Small intestine (tissue), 7 donors: ENCODE results near the gene SYNPO2. TPM values are rescaled to one million over a fixed set of nuclear protein-coding genes. Genes with fewer than 3 reads are reported as not detected.
"Not testable (repeated sequence)": the region's sequence is repeated elsewhere in the genome, so short reads cannot be mapped to it uniquely, and the experiment has no call there.

ENCODE experiments used
- DNase-seq, 2 donors: peaks; one replicate each; pipeline versions ENCODE4 v3.0.0 to v3.0.0-alpha.2; 2013
- FAIRE-seq: peaks from 2 replicates; lab custom pipeline; 2012; peaks lifted over from hg19 to GRCh38; lab: Jason Lieb, UNC
- H3K27ac ChIP-seq, 3 donors: one replicate each; pipeline ENCODE4 v1.5.1; 2013; ENCODE audit warnings: low read length in 2 of 3, mild to moderate bottlenecking in 2 of 3, control low read depth in 1 of 3, inconsistent platforms in 1 of 3, low read depth in 1 of 3, moderate library complexity in 1 of 3
- H3K27me3 ChIP-seq, 3 donors: one replicate each; pipeline ENCODE4 v1.6.1; 2013; ENCODE audit warnings: low read length in 3 of 3, inconsistent platforms in 1 of 3; ENCODE audit not compliant: control insufficient read depth in 3 of 3, insufficient read depth in 3 of 3
- H3K36me3 ChIP-seq, 3 donors: one replicate each; pipeline ENCODE4 v1.6.1; 2013; ENCODE audit warnings: low read length in 3 of 3, inconsistent platforms in 1 of 3, low read depth in 1 of 3, mild to moderate bottlenecking in 1 of 3, moderate library complexity in 1 of 3; ENCODE audit not compliant: control insufficient read depth in 3 of 3, insufficient read depth in 2 of 3
- H3K4me1 ChIP-seq, 3 donors: one replicate each; pipeline ENCODE4 v1.6.1; 2013; ENCODE audit warnings: low read length in 2 of 3, inconsistent platforms in 1 of 3, low read depth in 1 of 3, mild to moderate bottlenecking in 1 of 3, moderate library complexity in 1 of 3; ENCODE audit not compliant: control insufficient read depth in 3 of 3, insufficient read depth in 2 of 3
- H3K4me3 ChIP-seq, 3 donors: one replicate each; pipeline ENCODE4 v1.5.1; 2013; ENCODE audit warnings: low read length in 3 of 3, control low read depth in 1 of 3, inconsistent platforms in 1 of 3, low read depth in 1 of 3, mild to moderate bottlenecking in 1 of 3, moderate library complexity in 1 of 3
- H3K9me3 ChIP-seq, 2 donors: one replicate each; pipeline ENCODE4 v1.6.1; 2013; ENCODE audit warnings: low read depth in 1 of 2, low read length in 1 of 2; ENCODE audit not compliant: control insufficient read depth in 2 of 2, insufficient read depth in 1 of 2
- WGBS, 3 donors: extraction: QIAGEN DNeasy Blood & Tissue Kit; methylation state at CpG; one replicate each; pipeline ENCODE4 v1.1.7; 2013; 5-methylcytosine and 5-hydroxymethylcytosine counted together
- polyA plus RNA-seq, 4 donors: library from polyadenylated mRNA; stranded (reverse) in 3 of 4; unstranded in 1 of 4; fragments of 200-250 nt in 3 of 4; fragments of 120-200 nt in 1 of 4; gene quantifications; one replicate each; pipeline versions ENCODE4 v1.2.1 to v1.2.3, GENCODE V29; 2013
- donor health status: healthy with polysubstance abuse.
- donor health status: control.
- donor health status: control.
- donor health status: Bipolar disorder and iron deficiency.
- donor health status: healthy.

Gene SYNPO2
- polyA plus RNA-seq, 4 donors, result 1.1 to 25.3 (median 10.1) TPM

DNA sequence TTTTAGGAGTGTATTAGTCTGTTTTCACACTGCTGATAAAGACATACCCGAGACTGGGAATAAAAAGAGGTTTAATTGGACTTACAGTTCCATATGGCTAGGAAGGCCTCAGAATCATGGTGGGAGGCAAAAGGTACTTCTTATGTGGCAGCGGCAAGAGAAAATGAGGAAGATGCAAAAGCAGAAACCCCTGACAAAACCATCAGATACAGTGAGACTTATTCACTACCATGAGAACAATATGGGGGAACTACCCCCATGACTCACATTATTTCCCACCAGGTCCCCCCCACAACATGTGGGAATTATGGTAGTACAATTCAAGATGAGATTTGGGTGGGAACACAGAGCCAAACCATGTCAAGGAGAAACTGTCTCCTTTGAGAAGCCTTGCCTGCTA lies 121.6 kb downstream of the SYNPO2 start:
- not testable (repeated sequence) for H3K27ac ChIP-seq

DNA sequence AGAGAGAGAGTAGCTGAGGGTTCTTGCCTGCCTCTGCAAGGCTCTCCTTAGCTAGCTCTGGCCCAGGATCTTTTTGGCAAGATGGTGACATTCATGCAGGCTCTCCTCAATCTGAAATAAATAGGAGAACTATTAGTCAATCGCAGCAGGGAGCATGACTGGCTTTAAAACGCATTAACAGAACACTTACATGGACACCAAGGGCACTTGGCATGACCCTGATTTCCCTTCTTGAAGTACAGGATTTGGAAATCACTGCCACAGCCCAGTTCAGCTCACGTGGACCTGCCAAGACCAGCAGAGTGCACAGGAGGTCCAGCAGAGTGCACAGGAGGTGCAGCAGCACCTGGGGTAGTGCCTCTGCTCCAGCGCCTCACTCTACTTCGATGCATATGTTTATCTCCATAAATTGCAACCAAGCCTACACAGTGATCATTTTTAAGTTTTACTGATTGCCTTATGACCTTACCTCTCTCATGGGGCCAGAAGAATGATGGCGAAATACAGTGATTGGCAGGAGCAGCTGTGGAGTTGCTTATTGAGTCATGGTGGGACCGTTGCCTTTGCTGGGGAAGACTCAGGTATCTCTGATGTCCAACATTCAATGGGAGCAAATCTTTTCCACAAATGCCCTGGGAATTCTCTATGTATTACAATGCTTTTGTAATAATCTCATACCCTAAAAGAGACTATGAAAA lies 122.4 kb downstream of the SYNPO2 start:
- WGBS, 3 donors, result 73 to 79% (median 78%) methylated on average over 7 of the region's 7 CpGs
- peaks cover 0 to 2% (median 0%) of the 10 kb centered on the region in 3 donors for H3K4me1 ChIP-seq
- H3K9me3 ChIP-seq, result no peaks in the 10 kb centered on the region
- no peak for DNase-seq
- FAIRE-seq, result no peak
- no peaks in the 10 kb centered on the region for H3K36me3 ChIP-seq
- H3K27ac ChIP-seq, result no peak overlapping the region
- no peaks in the 10 kb centered on the region for H3K27me3 ChIP-seq
- H3K4me3 ChIP-seq, result no peak overlapping the region

More for the DNA sequence above, 121.6 kb downstream of the SYNPO2 start:
- H3K27me3 ChIP-seq, H3K36me3 ChIP-seq, H3K4me3 ChIP-seq, FAIRE-seq, H3K4me1 ChIP-seq, H3K9me3 ChIP-seq, DNase-seq: not testable (repeated sequence)
- WGBS, 3 donors, result 85 to 90% (median 90%) methylated on average over 2 of the region's 2 CpGs

DNA sequence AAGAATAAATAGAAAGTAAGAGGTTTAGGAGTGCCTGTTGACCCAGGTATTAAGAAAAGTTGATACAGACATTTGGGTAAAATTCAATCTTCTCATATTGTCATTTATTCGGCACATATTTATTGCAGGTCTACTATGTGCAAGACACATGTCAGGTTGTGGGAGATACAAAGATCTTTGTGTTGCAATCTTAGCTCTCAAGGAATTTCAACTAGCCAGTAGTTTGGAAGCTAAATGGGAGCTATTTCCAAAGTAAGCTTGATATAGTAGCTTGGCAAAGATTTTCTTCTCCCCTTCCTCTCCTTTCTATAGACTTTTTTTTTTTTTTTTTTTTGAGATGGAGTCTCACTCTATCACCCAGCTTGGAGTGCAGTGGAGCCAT lies 122.9 kb downstream of the SYNPO2 start:
- H3K36me3 ChIP-seq, result no peaks in the 10 kb centered on the region
- no peaks in the 10 kb centered on the region for H3K27me3 ChIP-seq
- no peak for FAIRE-seq
- H3K4me1 ChIP-seq, result no peaks in the 10 kb centered on the region
- WGBS, 3 donors, result 93 to 97% (median 94%) methylated on average over 1 of the region's 1 CpG
- H3K9me3 ChIP-seq, result no peaks in the 10 kb centered on the region
- no peak overlapping the region for H3K27ac ChIP-seq
- no peak for DNase-seq
- H3K4me3 ChIP-seq, result no peak overlapping the region

DNA sequence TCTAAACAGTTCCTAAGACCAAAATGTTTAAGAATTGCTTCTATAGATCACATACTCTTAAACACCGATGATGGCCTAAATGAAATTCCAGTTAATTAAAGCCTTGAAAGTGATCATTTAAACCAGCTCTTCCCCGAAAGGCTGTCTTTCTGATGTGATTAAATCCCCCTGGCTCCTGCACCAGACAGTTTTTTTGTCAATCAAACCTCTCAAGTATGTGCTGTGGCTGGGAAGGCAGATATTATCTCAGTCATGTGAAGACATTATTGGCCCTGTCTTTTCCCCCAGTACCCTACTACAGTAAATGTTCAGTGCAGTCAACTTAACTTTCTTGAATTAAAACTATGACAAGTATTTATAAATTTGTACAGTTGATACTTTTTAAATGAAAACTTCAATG lies 126.0 kb downstream of the SYNPO2 start:
- Histone ChIP-seq H3K4me1 (no peaks in the 10 kb centered on the region), H3K27ac (no peak overlapping the region), H3K4me3 (no peak overlapping the region), H3K9me3 (no peaks in the 10 kb centered on the region), H3K36me3 (no peaks in the 10 kb centered on the region), H3K27me3 (no peaks in the 10 kb centered on the region)
- FAIRE-seq, result no peak
- DNase-seq, result no peak
- 77 to 85% (median 80%) methylated on average over 2 of the region's 2 CpGs for WGBS, 3 donors

DNA sequence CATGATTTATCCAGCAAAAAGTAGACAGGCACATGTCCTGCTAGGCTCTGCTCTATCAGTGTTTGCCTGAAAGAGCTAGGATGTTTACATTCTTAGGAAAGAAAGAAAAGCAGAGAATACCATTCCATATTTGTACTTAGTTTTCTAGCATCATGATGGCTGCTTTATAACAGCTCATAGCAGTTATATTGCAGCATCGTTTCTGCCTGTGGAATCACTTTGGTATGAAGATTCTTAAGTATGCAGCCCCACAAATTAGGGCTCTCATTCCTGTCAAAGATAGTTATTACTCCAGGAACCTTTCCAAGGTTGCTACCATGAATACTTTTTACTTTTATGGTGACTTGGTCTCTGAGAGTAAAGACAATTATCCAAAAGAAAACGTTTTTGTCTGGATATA lies 128.0 kb downstream of the SYNPO2 start:
- 25 to 31% (median 28%) methylated on average over 2 of the region's 2 CpGs for WGBS, 3 donors
- Histone ChIP-seq H3K4me1 (no peaks in the 10 kb centered on the region), H3K27me3 (no peaks in the 10 kb centered on the region), H3K36me3 (no peaks in the 10 kb centered on the region), H3K4me3 (no peak overlapping the region), H3K27ac (peak overlapping the region in 1 of 3 donors; percentile 72), H3K9me3 (no peaks in the 10 kb centered on the region)
- no peak for FAIRE-seq
- no peak for DNase-seq

DNA sequence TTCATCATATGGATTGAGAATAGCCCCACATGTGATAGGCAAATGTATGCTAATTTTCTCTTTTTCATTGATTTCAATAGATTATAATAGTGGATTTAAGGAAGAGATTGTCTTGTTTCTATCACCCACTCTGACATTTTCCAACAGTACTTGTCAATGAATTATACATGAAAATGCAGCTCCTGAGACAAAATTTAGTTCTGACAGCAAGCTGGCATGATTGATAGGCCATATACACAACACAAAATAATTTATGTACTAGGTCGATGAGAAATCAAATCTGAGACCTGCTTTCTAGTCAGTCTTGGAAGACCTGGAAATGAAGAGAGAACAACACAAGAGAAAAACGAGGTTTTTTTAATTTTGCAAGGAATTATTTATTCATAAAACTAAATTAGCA lies 129.0 kb downstream of the SYNPO2 start:
- 74 to 82% (median 80%) methylated on average over 2 of the region's 2 CpGs for WGBS, 3 donors
- Histone ChIP-seq H3K4me3 (no peak overlapping the region), H3K27ac (peak overlapping the region in 2 of 3 donors; percentile 41 to 72), H3K27me3 (no peaks in the 10 kb centered on the region), H3K4me1 (no peaks in the 10 kb centered on the region), H3K36me3 (no peaks in the 10 kb centered on the region), H3K9me3 (no peaks in the 10 kb centered on the region)
- DNase-seq (no peak), FAIRE-seq (no peak)

DNA sequence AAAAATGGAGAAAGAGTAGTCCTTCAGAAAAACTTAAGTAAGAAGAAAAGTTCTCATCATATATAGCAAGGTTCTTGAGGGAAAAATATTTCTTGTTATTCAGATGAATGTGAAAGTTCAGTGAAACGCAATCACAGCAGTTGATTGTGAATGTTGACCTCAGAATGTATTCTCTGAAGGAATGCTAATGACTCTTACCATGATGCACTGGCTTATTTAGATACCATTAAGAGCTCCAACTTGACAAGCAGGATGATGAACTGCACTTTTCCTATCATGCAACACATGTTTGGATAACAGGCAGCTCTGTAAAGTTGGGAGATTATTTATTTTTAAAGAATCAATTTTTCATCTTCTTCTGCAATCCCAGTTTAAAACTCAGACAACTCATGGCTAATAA lies 131.5 kb downstream of the SYNPO2 start:
- H3K4me1 ChIP-seq, result no peaks in the 10 kb centered on the region
- H3K9me3 ChIP-seq, result no peaks in the 10 kb centered on the region
- DNase-seq (no peak), FAIRE-seq (no peak)
- H3K27ac ChIP-seq, result peak overlapping the region in 1 of 3 donors; percentile 10
- no peaks in the 10 kb centered on the region for H3K36me3 ChIP-seq
- no peak overlapping the region for H3K4me3 ChIP-seq
- WGBS, 3 donors, result 46 to 49% (median 48%) methylated on average over 1 of the region's 1 CpG
- no peaks in the 10 kb centered on the region for H3K27me3 ChIP-seq

DNA sequence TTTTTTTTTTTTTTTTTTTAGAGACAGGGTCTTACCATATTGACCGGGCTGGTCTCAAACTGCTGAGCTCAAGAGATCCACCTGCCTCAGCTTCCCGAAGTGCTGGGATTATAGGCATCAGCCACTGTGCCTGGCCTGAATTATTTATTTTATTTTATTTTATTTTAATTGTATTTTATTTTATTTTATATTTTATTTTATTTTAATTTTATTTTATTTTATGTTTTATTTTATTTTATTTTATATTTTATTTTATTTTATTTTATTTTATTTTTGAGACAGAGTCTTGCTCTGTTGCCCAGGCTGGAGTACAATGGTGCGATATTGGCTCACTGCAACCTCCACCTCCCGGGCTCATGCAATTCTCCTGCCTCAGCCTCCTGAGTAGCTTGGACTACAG lies 133.9 kb downstream of the SYNPO2 start:
- not testable (repeated sequence) for FAIRE-seq, H3K36me3 ChIP-seq, H3K9me3 ChIP-seq, H3K27me3 ChIP-seq, H3K4me1 ChIP-seq, H3K27ac ChIP-seq, H3K4me3 ChIP-seq, DNase-seq
- 93 to 96% (median 94%) methylated on average over 4 of the region's 4 CpGs for WGBS, 3 donors

DNA sequence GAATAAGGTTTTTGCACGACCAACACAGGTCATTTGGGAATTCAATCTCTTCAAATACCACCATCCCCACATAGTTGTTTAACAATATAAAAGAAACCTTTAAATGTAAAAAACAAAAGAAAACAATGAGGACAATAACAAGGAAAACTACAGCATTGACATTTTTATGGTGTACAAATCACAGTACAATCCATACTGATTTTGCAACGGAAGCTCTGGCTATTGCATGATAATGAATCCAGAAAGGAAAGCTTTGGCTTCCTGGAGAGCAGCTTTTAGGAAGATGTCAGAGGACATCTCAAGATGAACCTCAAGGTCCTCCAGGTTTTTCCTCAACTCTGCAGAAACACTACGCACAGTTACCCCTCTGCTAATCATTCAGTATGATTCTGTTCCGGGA lies 135.4 kb downstream of the SYNPO2 start:
- FAIRE-seq, result no peak
- H3K27me3 ChIP-seq, result no peaks in the 10 kb centered on the region
- DNase-seq, result no peak
- peaks cover 0 to 5% (median 0%) of the 10 kb centered on the region in 3 donors for H3K36me3 ChIP-seq
- no peak overlapping the region for H3K27ac ChIP-seq
- no peak overlapping the region for H3K4me3 ChIP-seq
- 80 to 89% (median 81%) methylated on average over 4 of the region's 4 CpGs for WGBS, 3 donors
- H3K4me1 ChIP-seq, result peaks cover 0 to 4% (median 0%) of the 10 kb centered on the region in 3 donors
- H3K9me3 ChIP-seq, result no peaks in the 10 kb centered on the region
